GM12878 (cell line): ENCODE data around the gene FXYD7. TPM values are rescaled to one million over a fixed set of nuclear protein-coding genes. Genes with fewer than 3 reads are reported as not detected.

ENCODE experiments used
- ATAC-seq: fragments of 200-7000 bp; cut with Tn5 transposase; 3 replicates; pipeline ENCODE4 v1.9.1; 2020; ENCODE audit warnings: mild to moderate bottlenecking, moderate library complexity
- BruUV-seq: library from RNA; stranded (reverse); fragments of 400-500 nt; replicated peaks from 2 replicates; lab custom pipeline; 2021; lab: Mats Ljungman, UMichigan
- CTCF ChIA-PET: fragments of 300-600 bp; sonication (Branson Sonifier 250); formaldehyde crosslinking; extraction: SDS; loops from one replicate; lab custom pipeline; 2021; ENCODE audit warnings: inconsistent platforms; lab: Yijun Ruan, JAX
- POLR2A ChIA-PET: fragments of 350-600 bp; formaldehyde crosslinking; extraction: SDS; loops from one replicate; lab custom pipeline; 2021; ENCODE audit warnings: inconsistent platforms; lab: Charles Lee
- RAD21 ChIA-PET: fragments of 300-600 bp; sonication (Branson Sonifier 250); formaldehyde crosslinking; loops from one replicate; lab custom pipeline; 2023; ENCODE audit warnings: antibody characterized with exemption; ENCODE audit not compliant: unreplicated experiment; lab: Charles Lee
- SMC1A ChIA-PET: fragments of 300-600 bp; sonication (Branson Sonifier 250); formaldehyde crosslinking; loops from one replicate; lab custom pipeline; 2023; ENCODE audit not compliant: unreplicated experiment, uncharacterized antibody; lab: Charles Lee
- DNase-seq: peaks from one replicate; pipeline ENCODE4 v3.0.0-alpha.2; 2011; ENCODE audit warnings: low read depth, low spot score
- FAIRE-seq: peaks from 3 replicates; lab custom pipeline; 2011; peaks lifted over from hg19 to GRCh38; lab: Jason Lieb, UNC
- H2AFZ ChIP-seq: 2 replicates; pipeline ENCODE4 v1.6.0; 2011; ENCODE audit warnings: low read depth, low read length, control low read depth; ENCODE audit not compliant: control insufficient read depth
- H3K27ac ChIP-seq: 2 replicates; pipeline ENCODE4 v1.5.1; 2011; ENCODE audit warnings: control low read depth; ENCODE audit not compliant: control insufficient read depth, insufficient read depth
- H3K27me3 ChIP-seq, 2 experiments: replicated peaks in 1 of 2; 2 replicates each; pipeline versions ENCODE4 v1.6.0 to v1.6.1; 2011; ENCODE audit warnings: low read length in 1 of 2; ENCODE audit not compliant: control insufficient read depth in 2 of 2, insufficient read depth in 2 of 2
- H3K36me3 ChIP-seq, 2 experiments: 2 replicates each; pipeline ENCODE4 v1.5.1; 2011; ENCODE audit warnings: low read length in 1 of 2; ENCODE audit not compliant: control insufficient read depth in 2 of 2, insufficient read depth in 2 of 2
- H3K4me1 ChIP-seq: 2 replicates; pipeline ENCODE4 v1.6.1; 2011; ENCODE audit warnings: mild to moderate bottlenecking, low read length, moderate library complexity, mixed read lengths; ENCODE audit not compliant: control insufficient read depth, insufficient read depth
- H3K4me2 ChIP-seq: 2 replicates; pipeline ENCODE4 v1.6.0; 2011; ENCODE audit warnings: control low read depth; ENCODE audit not compliant: control insufficient read depth, insufficient read depth
- H3K4me3 ChIP-seq: fragments of 200-600 bp; sonication (generic); 2 replicates; pipeline ENCODE4 v1.5.1; 2016
- H3K79me2 ChIP-seq: 2 replicates; pipeline ENCODE4 v1.6.0; 2011; ENCODE audit warnings: low read length; ENCODE audit not compliant: control insufficient read depth, insufficient read depth
- H3K9ac ChIP-seq: 2 replicates; pipeline ENCODE4 v1.8.0; 2011; ENCODE audit warnings: low read length, control low read depth, mixed read lengths; ENCODE audit not compliant: control insufficient read depth, insufficient read depth
- H3K9me3 ChIP-seq: replicated peaks from 3 replicates; pipeline ENCODE4 v1.5.1; 2011; ENCODE audit warnings: mild to moderate bottlenecking, low read length; ENCODE audit not compliant: control insufficient read depth, insufficient read depth
- H4K20me1 ChIP-seq: 2 replicates; pipeline ENCODE4 v1.6.0; 2011; ENCODE audit not compliant: control insufficient read depth, insufficient read depth
- BMI1 ChIP-seq: fragments of 450-650 bp; IDR thresholded peaks from 2 replicates; pipeline ENCODE4 v1.6.1; 2016; ENCODE audit warnings: mild to moderate bottlenecking, moderate library complexity, borderline replicate concordance
- CEBPZ ChIP-seq: fragments of 150-350 bp; IDR thresholded peaks from 2 replicates; pipeline ENCODE4 v1.6.1; 2016; ENCODE audit warnings: low read depth, low read length
- CREB1 ChIP-seq: IDR thresholded peaks from 2 replicates; pipeline ENCODE4 v1.6.1; 2012; ENCODE audit warnings: low read depth, mild to moderate bottlenecking, inconsistent platforms
- DPF2 ChIP-seq: fragments of 450-650 bp; IDR thresholded peaks from 2 replicates; pipeline ENCODE4 v1.6.1; 2017; ENCODE audit warnings: mild to moderate bottlenecking
- EGR1 ChIP-seq, 2 experiments: IDR thresholded peaks; 1 replicate in 1 of 2; 2 replicates in 1 of 2; pipeline ENCODE4 v1.6.1; 2011 to 2012; ENCODE audit warnings: low read depth in 2 of 2, low read length in 2 of 2, borderline replicate concordance in 1 of 2, mild to moderate bottlenecking in 1 of 2, moderate library complexity in 1 of 2
- EZH2 ChIP-seq: IDR thresholded peaks from 2 replicates; pipeline ENCODE4 v1.6.1; 2012; ENCODE audit warnings: low read depth, mild to moderate bottlenecking, control low read depth, inconsistent platforms, low read length, borderline replicate concordance; ENCODE audit not compliant: control insufficient read depth
- MYC ChIP-seq: IDR thresholded peaks from 2 replicates; pipeline ENCODE4 v1.6.1; 2011; ENCODE audit warnings: mild to moderate bottlenecking, low read length, moderate library complexity, inconsistent platforms; ENCODE audit not compliant: insufficient read depth, insufficient replicate concordance, insufficient read length, severe bottlenecking
- NR2C1 ChIP-seq: fragments of 450-650 bp; IDR thresholded peaks from 2 replicates; pipeline ENCODE4 v1.6.1; 2017; ENCODE audit warnings: antibody characterized with exemption, mild to moderate bottlenecking, moderate library complexity
- SREBF1 ChIP-seq: IDR thresholded peaks from 2 replicates; pipeline ENCODE4 v1.6.1; 2012; ENCODE audit warnings: mild to moderate bottlenecking, low read length
- TCF7 ChIP-seq: IDR thresholded peaks from 2 replicates; pipeline ENCODE4 v1.6.1; 2014; ENCODE audit warnings: antibody characterized with exemption, borderline replicate concordance
- WGBS: methylation state at CpG from one replicate; pipeline ENCODE4 v1.1.6; 2016; ENCODE audit warnings: low lambda C conversion rate; ENCODE audit not compliant: insufficient replicate concordance, insufficient coverage; ENCODE audit errors: missing lambda C conversion rate; 5-methylcytosine and 5-hydroxymethylcytosine counted together
- in situ Hi-C: fragments of 300-500 bp; cut with MboI; formaldehyde crosslinking; loops from 9 replicates; pipeline ENCODE4 v1.14.3; 2018; ENCODE audit warnings: mixed read lengths
- intact Hi-C: fragments of 100-400 bp; cut with micrococcal nuclease; formaldehyde crosslinking; loops from one replicate; pipeline ENCODE4 v1.14.2; 2022; ENCODE audit not compliant: unreplicated experiment
- polyA plus RNA-seq, 11 experiments: library from polyadenylated mRNA; depleted of rRNA in 4 of 11; unstranded in 6 of 11; stranded (reverse) in 5 of 11; fragments of >200 nt; fragmentation: Nextera tagmentation in 4 of 11; fragmentation: Illumina TruSeq in 1 of 11; extraction: Ambion mirVana in 4 of 11; extraction: Trizol in 1 of 11; gene quantifications; 1 replicate in 1 of 11; 2 replicates in 10 of 11; pipeline versions ENCODE4 v1.2.1 to v1.2.3, GENCODE V29; 2011 to 2016; ENCODE audit warnings: inconsistent platforms in 2 of 11, missing spikeins in 2 of 11, low read depth in 1 of 11
- total RNA-seq, 4 experiments: library from RNA; depleted of rRNA in 3 of 4; stranded (reverse); fragments of >200 nt in 3 of 4; fragmentation: Illumina TruSeq in 1 of 4; extraction: Trizol in 1 of 4; gene quantifications; 2 replicates each; pipeline versions ENCODE4 v1.2.1 to v1.2.3, GENCODE V29; 2013 to 2021
- TF ChIP-seq, protein P1 (sequence below): IDR thresholded peaks from 2 replicates; pipeline ENCODE4 v1.6.1; 2011; ENCODE audit warnings: borderline replicate concordance, low read depth, mild to moderate bottlenecking, moderate library complexity, mixed read lengths, low read length; ENCODE audit not compliant: insufficient read depth; ENCODE audit errors: extremely low read length

FXYD7 gene
- total and polyA plus RNA-seq, 10 of the 15 experiments (the other 5 are each of a cell fraction or from before 2014, with no cell fraction given) = 0.07 to 0.28 (median 0.12) TPM; not detected in 7

DNA sequence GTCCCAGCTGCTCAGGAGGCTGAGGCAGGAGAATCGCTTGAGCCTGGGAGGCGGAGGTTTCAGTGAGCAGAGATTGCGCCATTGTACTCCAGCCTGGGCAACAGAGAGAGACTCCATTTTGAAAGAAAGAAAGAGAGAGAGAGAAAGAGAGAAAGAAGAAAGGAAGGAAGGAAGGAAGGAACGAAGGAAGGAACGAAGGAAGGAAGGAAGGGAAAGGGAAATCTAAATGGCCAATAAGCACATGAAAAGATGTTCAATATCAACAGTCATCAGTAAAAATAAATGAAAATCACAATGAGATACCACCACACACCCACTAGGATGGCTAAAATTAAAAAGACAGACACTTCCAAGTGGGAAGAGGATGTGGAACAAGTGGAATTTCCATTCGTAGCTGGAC is 31.2 kb downstream of the FXYD7 start:
- no peak for ATAC-seq
- no peak overlapping the region for H2AFZ ChIP-seq
- H3K9ac ChIP-seq = no peak overlapping the region
- H3K4me1 ChIP-seq = no peaks in the 10 kb centered on the region
- intact Hi-C loops (no loop called here), in situ Hi-C loops (no loop called here)
- FAIRE-seq = no peak
- CTCF ChIA-PET = no interaction called here
- 75% methylated on average over 4 of the region's 6 CpGs for WGBS
- RAD21 ChIA-PET = no interaction called here
- no TSS peak for BruUV-seq
- H3K36me3 ChIP-seq = peaks cover 0 to 1% of the 10 kb centered on the region in 2 experiments; a peak in 2 of 4 replicates
- H3K4me3 ChIP-seq = no peak overlapping the region
- H3K79me2 ChIP-seq = no peaks in the 10 kb centered on the region
- no peaks in the 10 kb centered on the region for H4K20me1 ChIP-seq
- SMC1A ChIA-PET = no interaction called here
- POLR2A ChIA-PET = no interaction called here
- peaks cover 7% of the 10 kb centered on the region for H3K9me3 ChIP-seq
- TF ChIP-seq NR2C1 = no peak
- no peak for TF ChIP-seq BMI1
- no peak for TF ChIP-seq DPF2
- TF ChIP-seq CREB1 = no peak
- DNase-seq = no peak
- H3K4me2 ChIP-seq = no peak overlapping the region
- H3K27me3 ChIP-seq = no peaks in the 10 kb centered on the region
- no peak overlapping the region for H3K27ac ChIP-seq

DNA sequence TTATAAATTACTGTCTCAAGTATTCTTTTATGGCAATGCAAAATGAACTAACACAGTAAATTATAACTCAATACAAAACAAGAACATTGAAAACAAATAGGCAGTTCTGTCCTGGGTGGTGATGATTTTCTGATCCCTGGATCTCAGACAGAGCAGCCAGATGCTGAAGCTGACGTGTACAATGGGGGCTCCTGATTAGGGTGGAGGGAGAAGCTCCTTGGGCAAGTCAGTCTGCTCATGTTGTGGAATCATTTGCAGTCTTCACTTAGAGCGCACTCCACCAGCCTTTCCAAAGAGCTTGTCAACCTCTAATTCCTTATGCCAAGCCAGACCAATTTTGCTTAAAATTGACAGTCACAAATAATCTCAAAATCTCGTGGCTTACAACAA is 33.1 kb downstream of the FXYD7 start:
- H3K9me3 ChIP-seq = peaks cover 7% of the 10 kb centered on the region
- H2AFZ ChIP-seq = no peak overlapping the region
- H3K27me3 ChIP-seq = no peaks in the 10 kb centered on the region
- ATAC-seq (no peak), FAIRE-seq (no peak), DNase-seq (no peak)
- H3K36me3 ChIP-seq = no peaks in the 10 kb centered on the region
- no peak overlapping the region for H3K9ac ChIP-seq
- no peaks in the 10 kb centered on the region for H3K79me2 ChIP-seq
- CTCF ChIA-PET = interaction anchor here (0.6 to 1.2 kb wide), 2 partner anchors 14 to 121 kb away, joined by 3 to 4 read pairs; no protein-coding TSS in a partner anchor
- no peak overlapping the region for H3K4me3 ChIP-seq
- WGBS = 53% methylated on average over 3 of the region's 3 CpGs
- no TSS peak for BruUV-seq
- H3K4me2 ChIP-seq = no peak overlapping the region
- SMC1A ChIA-PET = interaction anchor here (1.0 kb wide), 1 partner anchor 60 kb away, joined by 3 read pairs; no protein-coding TSS in a partner anchor
- POLR2A ChIA-PET = interaction anchor here (1.0 kb wide), 1 partner anchor 74 kb away, joined by 3 read pairs; no protein-coding TSS in a partner anchor
- H3K4me1 ChIP-seq = no peaks in the 10 kb centered on the region
- in situ Hi-C loops (no loop called here), intact Hi-C loops (no loop called here)
- no peak overlapping the region for H3K27ac ChIP-seq
- RAD21 ChIA-PET = no interaction called here
- H4K20me1 ChIP-seq = no peaks in the 10 kb centered on the region
- TF ChIP-seq CREB1 (no peak), MYC (no peak), EZH2 (no peak), EGR1 (IDR thresholded peaks at IDR 0.05; ENCODE audit: borderline replicate concordance in 1 of 2, low read depth in 2 of 2, low read length in 2 of 2) (no peak), TCF7 (no peak), SREBF1 (no peak), CEBPZ (no peak)
- TF ChIP-seq, protein P1, sequence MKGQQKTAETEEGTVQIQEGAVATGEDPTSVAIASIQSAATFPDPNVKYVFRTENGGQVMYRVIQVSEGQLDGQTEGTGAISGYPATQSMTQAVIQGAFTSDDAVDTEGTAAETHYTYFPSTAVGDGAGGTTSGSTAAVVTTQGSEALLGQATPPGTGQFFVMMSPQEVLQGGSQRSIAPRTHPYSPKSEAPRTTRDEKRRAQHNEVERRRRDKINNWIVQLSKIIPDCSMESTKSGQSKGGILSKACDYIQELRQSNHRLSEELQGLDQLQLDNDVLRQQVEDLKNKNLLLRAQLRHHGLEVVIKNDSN = no peak
